Activated naive CD8-positive, alpha-beta T cell treated with anti-CD3 and anti-CD28 coated beads, Interleukin-2, amount 50 U/mL, for 24 hours (primary cell): Measurements from ENCODE around the gene NOX5.

Source experiments
- ATAC-seq: fragments of 150-1000 bp; cut with Tn5 transposase; one replicate; pipeline ENCODE4 v1.10.0; 2021
- DNase-seq: peaks from one replicate; pipeline ENCODE4 v3.0.0; 2021
- H3K27ac Mint-ChIP-seq: one replicate; pipeline ENCODE4 v1.8.0; 2021; ENCODE audit warnings: mild to moderate bottlenecking, mixed read lengths
- H3K27me3 Mint-ChIP-seq: one replicate; pipeline ENCODE4 v1.8.0; 2021; ENCODE audit warnings: mixed read lengths
- H3K36me3 Mint-ChIP-seq: one replicate; pipeline ENCODE4 v1.8.0; 2021; ENCODE audit warnings: low read depth, mixed read lengths
- H3K4me1 Mint-ChIP-seq: one replicate; pipeline ENCODE4 v1.8.0; 2021; ENCODE audit warnings: mixed read lengths
- H3K4me3 Mint-ChIP-seq: one replicate; pipeline ENCODE4 v1.8.0; 2021; ENCODE audit warnings: mild to moderate bottlenecking, moderate library complexity, mixed read lengths
- H3K9me3 Mint-ChIP-seq: one replicate; pipeline ENCODE4 v1.8.0; 2021; ENCODE audit warnings: mixed read lengths

Gene NOX5

DNA sequence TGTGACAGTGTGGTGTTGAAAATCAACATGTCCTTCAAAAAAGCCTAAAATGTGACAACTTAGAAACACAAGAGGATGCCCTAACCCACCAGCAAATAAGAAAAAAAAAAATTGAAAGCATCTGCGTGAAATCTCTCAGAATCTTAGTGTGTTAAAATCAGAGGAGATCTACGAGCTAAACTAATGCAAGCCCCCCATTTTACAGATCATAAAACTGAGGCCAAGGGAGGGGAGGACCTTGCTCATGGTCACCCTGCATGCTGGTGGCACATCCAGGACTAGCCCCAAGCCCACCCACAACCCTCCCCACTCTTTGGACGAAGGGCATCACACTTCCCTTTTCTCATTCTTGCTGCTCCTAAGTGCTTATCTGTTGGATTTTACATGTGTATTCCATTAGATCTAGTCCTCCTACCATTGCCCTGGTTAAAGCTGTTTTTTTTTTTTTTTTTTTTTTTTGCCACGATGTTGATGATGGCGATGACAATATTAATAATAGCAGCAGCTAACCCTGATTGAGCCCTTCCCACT lies 29.1 kb upstream of the NOX5 start:
- no peak overlapping the region for H3K4me3 Mint-ChIP-seq

GRCh38 chr15:68986322-68986721 lies 28.2 kb upstream of the NOX5 start:
- H3K4me3 Mint-ChIP-seq = no peak overlapping the region
- H3K27ac Mint-ChIP-seq = no peak overlapping the region
- no peak for DNase-seq
- peaks cover 4% of the 10 kb centered on the region for H3K27me3 Mint-ChIP-seq
- H3K4me1 Mint-ChIP-seq = no peaks in the 10 kb centered on the region
- H3K36me3 Mint-ChIP-seq = no peaks in the 10 kb centered on the region
- no peak for ATAC-seq
- no peaks in the 10 kb centered on the region for H3K9me3 Mint-ChIP-seq

More for the DNA sequence above, 29.1 kb upstream of the NOX5 start:
- Mint-ChIP-seq H3K27ac (no peak overlapping the region), H3K4me1 (no peaks in the 10 kb centered on the region), H3K27me3 (peaks cover 5% of the 10 kb centered on the region), H3K36me3 (no peaks in the 10 kb centered on the region), H3K9me3 (no peaks in the 10 kb centered on the region)
- DNase-seq = no peak
- no peak for ATAC-seq

DNA sequence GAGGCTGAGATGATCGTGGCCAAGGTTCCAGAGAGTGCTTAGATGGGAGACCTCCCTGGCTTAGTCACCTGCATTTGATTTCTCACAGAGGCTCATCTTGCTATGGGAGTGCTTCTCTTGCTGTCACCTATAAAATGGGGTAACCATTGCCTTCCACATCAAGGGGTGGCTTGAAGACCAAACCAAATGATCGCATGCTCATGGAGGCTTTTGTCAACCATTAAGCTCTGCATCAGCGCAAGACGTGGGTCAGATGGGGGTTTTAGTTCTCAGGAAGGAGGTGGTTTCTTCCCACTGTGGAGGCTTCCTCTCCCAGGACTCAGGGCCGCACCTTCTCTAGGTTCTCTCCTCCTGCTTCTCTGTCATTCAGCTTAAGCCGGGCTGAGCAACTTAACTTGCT lies 27.4 kb upstream of the NOX5 start:
- Mint-ChIP-seq H3K36me3 (no peaks in the 10 kb centered on the region), H3K27ac (no peak overlapping the region), H3K4me1 (no peaks in the 10 kb centered on the region), H3K27me3 (peaks cover 4% of the 10 kb centered on the region), H3K9me3 (no peaks in the 10 kb centered on the region), H3K4me3 (no peak overlapping the region)
- ATAC-seq = no peak
- no peak for DNase-seq

DNA sequence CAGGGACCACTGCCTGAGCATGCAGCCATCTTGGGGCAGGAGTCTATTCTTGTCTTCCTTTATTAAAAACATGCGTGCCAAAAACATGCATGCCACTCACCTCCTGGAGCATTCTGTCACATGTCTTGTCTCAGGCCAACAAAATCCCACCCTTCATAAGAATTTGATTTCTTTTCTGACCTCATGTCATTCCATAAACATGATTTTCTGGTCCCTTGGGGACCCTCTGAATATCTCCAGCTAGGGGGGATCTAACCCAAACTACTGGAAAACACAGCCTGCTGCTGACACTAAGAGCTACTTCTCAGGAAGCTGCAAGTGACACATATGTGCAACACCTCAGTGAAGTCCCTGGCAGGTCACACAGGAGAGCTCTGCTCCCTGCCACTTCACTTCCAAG lies 26.8 kb upstream of the NOX5 start:
- Mint-ChIP-seq H3K36me3 (no peaks in the 10 kb centered on the region), H3K27me3 (peaks cover 4% of the 10 kb centered on the region), H3K4me3 (no peak overlapping the region), H3K4me1 (no peaks in the 10 kb centered on the region), H3K27ac (no peak overlapping the region), H3K9me3 (no peaks in the 10 kb centered on the region)
- no peak for DNase-seq
- no peak for ATAC-seq

GRCh38 chr15:68989541-68990230 lies 24.8 kb upstream of the NOX5 start:
- no peak overlapping the region for H3K27ac Mint-ChIP-seq
- H3K4me1 Mint-ChIP-seq = no peaks in the 10 kb centered on the region
- no peak overlapping the region for H3K4me3 Mint-ChIP-seq
- peaks cover 4% of the 10 kb centered on the region for H3K27me3 Mint-ChIP-seq
- ATAC-seq (no peak), DNase-seq (no peak)
- no peaks in the 10 kb centered on the region for H3K36me3 Mint-ChIP-seq
- H3K9me3 Mint-ChIP-seq = no peaks in the 10 kb centered on the region

- Mint-ChIP-seq H3K4me3 (no peak overlapping the region), H3K27me3 (peaks cover 2% of the 10 kb centered on the region), H3K4me1 (no peaks in the 10 kb centered on the region), H3K36me3 (no peaks in the 10 kb centered on the region), H3K9me3 (no peaks in the 10 kb centered on the region), H3K27ac (no peak overlapping the region)
- ATAC-seq = no peak
- DNase-seq = no peak
These were observed 24.1 kb upstream of the NOX5 start for GRCh38 chr15:68990231-68990991.

DNA sequence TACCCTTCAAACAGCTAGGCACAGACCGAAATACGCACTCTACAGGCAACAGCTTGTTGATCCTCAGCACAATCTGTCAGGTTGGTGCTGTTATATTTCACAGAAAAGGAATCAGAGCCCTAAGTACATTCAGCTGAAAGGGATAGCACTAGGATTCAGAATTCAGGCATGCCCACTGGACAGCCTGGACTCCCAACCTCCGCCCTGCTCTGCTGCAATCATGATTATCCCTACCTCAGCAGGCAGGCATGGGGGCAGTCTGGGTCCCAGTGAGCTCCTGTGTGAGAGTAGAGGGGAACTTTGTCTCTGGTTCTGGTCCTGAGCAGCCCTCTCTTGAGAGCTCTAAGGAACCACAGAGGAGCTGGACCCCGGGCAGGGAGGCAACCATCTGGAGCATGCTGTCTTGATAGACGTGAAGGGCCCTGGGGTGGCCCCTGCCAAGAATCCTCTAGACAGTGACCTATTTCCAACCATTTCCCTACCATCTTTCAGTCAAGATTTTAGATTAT lies 23.4 kb upstream of the NOX5 start:
- H3K27me3 Mint-ChIP-seq = no peaks in the 10 kb centered on the region
- no peak overlapping the region for H3K4me3 Mint-ChIP-seq
- ATAC-seq (no peak), DNase-seq (no peak)
- H3K9me3 Mint-ChIP-seq = no peaks in the 10 kb centered on the region
- no peak overlapping the region for H3K27ac Mint-ChIP-seq
- H3K4me1 Mint-ChIP-seq = no peaks in the 10 kb centered on the region
- H3K36me3 Mint-ChIP-seq = no peaks in the 10 kb centered on the region

DNA sequence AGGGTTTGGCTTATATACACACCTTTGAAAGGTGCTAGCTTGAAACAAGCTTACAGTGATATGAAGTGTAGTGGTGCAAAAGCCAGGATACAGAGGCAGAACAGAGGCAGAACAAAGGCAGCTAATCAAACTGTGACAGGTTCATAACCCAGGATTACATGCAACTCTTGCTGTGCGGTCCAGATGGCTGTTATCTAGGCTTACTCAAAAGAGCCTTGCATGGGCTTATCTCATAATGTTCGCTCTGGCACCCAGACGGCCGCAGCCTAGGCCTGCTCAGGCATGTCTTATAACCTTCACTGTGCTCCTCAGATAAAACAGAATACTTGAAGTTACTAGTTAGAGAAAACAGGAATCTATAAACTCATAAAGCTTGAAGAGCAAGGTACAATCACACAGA lies 22.8 kb upstream of the NOX5 start:
- no peaks in the 10 kb centered on the region for H3K9me3 Mint-ChIP-seq
- H3K27me3 Mint-ChIP-seq = no peaks in the 10 kb centered on the region
- no peaks in the 10 kb centered on the region for H3K36me3 Mint-ChIP-seq
- ATAC-seq = no peak
- no peak overlapping the region for H3K4me3 Mint-ChIP-seq
- no peak for DNase-seq
- H3K4me1 Mint-ChIP-seq = no peaks in the 10 kb centered on the region
- no peak overlapping the region for H3K27ac Mint-ChIP-seq

GRCh38 chr15:68992696-68993095 lies 21.8 kb upstream of the NOX5 start:
- DNase-seq = no peak
- no peak overlapping the region for H3K27ac Mint-ChIP-seq
- ATAC-seq = no peak
- no peaks in the 10 kb centered on the region for H3K27me3 Mint-ChIP-seq
- H3K4me3 Mint-ChIP-seq = no peak overlapping the region
- no peaks in the 10 kb centered on the region for H3K9me3 Mint-ChIP-seq
- no peaks in the 10 kb centered on the region for H3K36me3 Mint-ChIP-seq
- no peaks in the 10 kb centered on the region for H3K4me1 Mint-ChIP-seq

GRCh38 chr15:68993276-68993675 lies 21.2 kb upstream of the NOX5 start:
- Mint-ChIP-seq H3K27ac (no peak overlapping the region), H3K27me3 (no peaks in the 10 kb centered on the region), H3K4me3 (no peak overlapping the region), H3K36me3 (no peaks in the 10 kb centered on the region), H3K9me3 (no peaks in the 10 kb centered on the region), H3K4me1 (no peaks in the 10 kb centered on the region)
- DNase-seq (no peak), ATAC-seq (no peak)

DNA sequence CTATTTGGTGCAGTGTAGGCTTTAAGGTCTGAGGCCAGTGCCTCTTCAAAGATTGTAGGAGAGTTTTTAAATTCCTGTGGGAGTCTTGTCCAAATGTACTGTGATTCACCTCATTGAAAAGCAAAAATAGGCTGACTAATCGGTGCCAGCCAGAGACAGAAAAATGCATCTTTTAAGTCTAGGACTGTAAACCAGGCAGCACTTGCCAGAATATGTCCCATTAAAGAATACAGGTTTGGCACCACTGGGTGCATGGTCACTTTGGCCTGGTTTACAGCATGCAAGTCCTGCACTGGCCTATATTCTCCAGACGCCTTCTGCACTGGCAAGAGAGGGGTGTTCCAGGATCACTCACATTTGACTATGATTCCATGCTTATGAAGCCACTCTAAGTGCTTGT lies 20.3 kb upstream of the NOX5 start:
- Mint-ChIP-seq H3K27ac (no peak overlapping the region), H3K27me3 (peaks cover 1% of the 10 kb centered on the region), H3K4me1 (no peaks in the 10 kb centered on the region), H3K36me3 (no peaks in the 10 kb centered on the region), H3K9me3 (no peaks in the 10 kb centered on the region), H3K4me3 (no peak overlapping the region)
- no peak for ATAC-seq
- no peak for DNase-seq

DNA sequence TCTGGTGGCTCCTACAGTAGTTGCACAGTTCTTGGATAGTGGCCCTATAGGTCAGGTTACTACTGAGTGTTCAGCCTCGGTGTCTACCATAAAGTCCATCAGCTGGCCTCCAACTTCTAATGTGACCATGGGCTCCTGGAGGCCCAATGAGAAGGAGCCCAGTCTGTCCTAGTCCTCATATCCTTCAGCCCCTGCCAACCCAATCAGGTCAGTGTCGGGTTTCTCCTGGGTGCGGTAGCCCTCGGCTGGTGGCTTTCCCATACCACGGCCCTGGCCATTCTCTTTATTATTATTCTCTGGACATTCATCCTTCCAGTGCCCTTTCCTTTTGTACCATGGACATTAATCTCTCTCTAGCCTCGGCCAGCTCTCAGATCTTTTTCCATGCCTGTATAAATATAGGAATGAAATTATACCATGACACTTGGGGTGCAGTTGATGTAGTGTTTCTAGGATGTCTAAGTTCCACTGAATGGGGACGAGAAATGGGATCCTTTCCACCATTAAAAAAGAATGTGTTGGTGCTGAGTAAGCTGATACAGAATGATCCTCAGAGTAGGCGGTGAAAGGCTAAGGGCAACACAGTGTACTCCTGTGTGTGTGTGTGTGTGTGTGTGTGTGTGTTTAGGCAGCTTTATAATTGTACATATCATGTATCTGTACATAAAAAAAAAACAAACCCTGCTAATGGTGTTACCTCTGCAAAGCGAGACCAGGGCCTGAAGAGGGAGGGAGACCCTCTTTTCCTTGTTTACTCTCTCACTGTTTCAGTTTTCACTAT lies 19.3 kb upstream of the NOX5 start:
- H3K27ac Mint-ChIP-seq = no peak overlapping the region
- no peak overlapping the region for H3K4me3 Mint-ChIP-seq
- H3K4me1 Mint-ChIP-seq = no peaks in the 10 kb centered on the region
- H3K36me3 Mint-ChIP-seq = no peaks in the 10 kb centered on the region
- ATAC-seq = no peak
- DNase-seq = no peak
- no peaks in the 10 kb centered on the region for H3K9me3 Mint-ChIP-seq
- peaks cover 3% of the 10 kb centered on the region for H3K27me3 Mint-ChIP-seq

GRCh38 chr15:68997050-68997449 lies 17.4 kb upstream of the NOX5 start:
- no peak for ATAC-seq
- H3K27ac Mint-ChIP-seq = no peak overlapping the region
- H3K36me3 Mint-ChIP-seq = no peaks in the 10 kb centered on the region

DNA sequence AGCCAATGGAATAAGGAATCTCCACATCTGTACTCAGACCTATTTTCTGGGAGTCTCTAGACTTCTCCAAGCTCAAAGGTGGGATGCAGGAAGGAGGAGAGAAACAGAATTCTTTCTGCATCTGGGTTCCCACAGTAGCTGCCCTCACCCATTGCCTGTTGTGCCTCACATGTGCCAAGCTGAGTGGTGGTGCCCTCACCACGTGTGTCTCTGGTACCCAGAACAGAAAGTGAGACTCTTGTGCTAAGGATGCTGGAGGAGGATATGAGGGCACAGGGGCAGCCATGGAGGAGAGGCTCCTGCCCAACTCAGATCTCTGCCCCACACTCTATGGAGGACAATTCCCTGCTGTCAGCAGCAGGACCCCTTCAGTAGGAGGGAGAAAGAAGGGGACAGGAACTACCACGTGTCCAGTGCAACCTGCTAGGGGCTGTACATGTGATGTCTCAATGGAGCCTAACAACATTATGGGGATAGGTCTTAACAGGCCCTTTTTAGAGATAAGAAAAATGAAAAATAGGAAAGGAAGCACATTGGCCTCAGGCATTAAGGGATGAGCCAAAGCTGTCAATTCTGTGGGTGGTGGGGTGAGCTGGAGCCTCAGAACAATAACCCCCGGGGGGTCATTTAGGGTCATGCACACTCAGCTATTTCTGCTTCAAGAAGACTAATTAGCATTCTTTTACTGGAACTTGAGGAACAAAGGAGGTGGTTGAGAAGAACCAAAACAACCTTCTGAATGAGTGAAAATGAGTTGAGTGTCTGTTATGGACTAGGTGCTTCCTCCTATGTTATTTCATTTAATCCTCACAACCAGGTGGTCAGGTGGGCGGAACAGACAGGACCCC lies 16.3 kb upstream of the NOX5 start:
- no peak overlapping the region for H3K27ac Mint-ChIP-seq
- H3K9me3 Mint-ChIP-seq = no peaks in the 10 kb centered on the region
- no peaks in the 10 kb centered on the region for H3K4me1 Mint-ChIP-seq
- H3K4me3 Mint-ChIP-seq = no peak overlapping the region
- no peak for DNase-seq
- no peak for ATAC-seq
- peaks cover 4% of the 10 kb centered on the region for H3K27me3 Mint-ChIP-seq
- no peaks in the 10 kb centered on the region for H3K36me3 Mint-ChIP-seq

More at GRCh38 chr15:68997050-68997449, 17.4 kb upstream of the NOX5 start:
- no peak overlapping the region for H3K4me3 Mint-ChIP-seq
- no peak for DNase-seq
- H3K4me1 Mint-ChIP-seq = no peaks in the 10 kb centered on the region
- no peaks in the 10 kb centered on the region for H3K9me3 Mint-ChIP-seq
- peaks cover 4% of the 10 kb centered on the region for H3K27me3 Mint-ChIP-seq
